Activated T-helper 1 cell treated with Interleukin-2 at 50 U/mL for 16 hours (primary cell): Measurements from ENCODE around the gene MTRF1L.

ENCODE experiments used
- DNase-seq: peaks from one replicate; pipeline ENCODE4 v3.0.0-alpha.2; 2020; ENCODE audit warnings: low read depth

Gene MTRF1L

GRCh38 chr6:153002613-153003365, at the start of gene MTRF1L:
Gene MTRF1L (minus strand): TSS chr6:153002709. CDS start chr6:153002685, 24 bp downstream.
- peak; percentile 69 for DNase-seq

- DNase-seq: no peak
Observed at GRCh38 chr6:153051801-153052200, 49.3 kb upstream of the MTRF1L start.

DNA sequence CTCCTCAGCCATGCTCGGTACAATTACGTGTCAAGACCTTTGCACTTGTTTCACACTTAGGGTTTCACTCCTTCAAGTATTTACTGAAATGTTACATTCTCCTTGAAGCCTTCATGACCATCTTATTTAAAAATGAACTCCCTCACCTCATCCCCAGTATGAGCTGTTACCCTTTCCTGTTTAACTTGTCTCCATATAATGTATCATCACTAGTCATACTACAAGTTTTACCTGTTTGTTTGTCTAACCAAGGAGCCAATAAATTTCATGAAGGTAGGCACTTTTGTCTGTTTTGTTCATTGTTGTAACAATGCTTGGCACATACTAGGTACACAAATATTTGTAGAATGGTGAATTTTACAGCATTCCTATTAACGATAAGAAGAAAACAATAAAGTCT, 46.1 kb upstream of the MTRF1L start:
- DNase-seq: no peak

GRCh38 chr6:153047386-153047785, 44.9 kb upstream of the MTRF1L start:
- DNase-seq: no peak

GRCh38 chr6:153045271-153045670, 42.8 kb upstream of the MTRF1L start:
- DNase-seq: no peak

GRCh38 chr6:153044295-153044694, 41.8 kb upstream of the MTRF1L start:
- no peak for DNase-seq

DNA sequence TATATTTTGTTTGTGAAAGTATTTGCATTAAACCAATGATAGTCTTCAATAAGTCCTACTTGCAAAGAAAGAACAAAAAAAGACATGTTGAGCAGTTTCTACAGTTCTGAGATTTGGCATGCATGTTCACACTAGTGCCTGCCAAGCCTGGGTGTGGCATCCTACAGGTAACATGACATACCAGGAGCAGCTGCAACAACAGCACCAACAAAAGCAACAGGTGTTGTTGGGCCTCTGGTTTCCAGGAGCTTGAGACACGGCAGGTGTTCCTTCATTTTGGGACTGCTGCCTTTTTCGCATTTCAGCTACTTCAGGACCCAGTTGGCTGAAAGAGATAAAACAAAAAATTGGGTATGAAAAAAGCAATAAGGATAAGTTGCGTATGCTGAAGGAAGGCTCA, 41.2 kb upstream of the MTRF1L start:
- no peak for DNase-seq

DNA sequence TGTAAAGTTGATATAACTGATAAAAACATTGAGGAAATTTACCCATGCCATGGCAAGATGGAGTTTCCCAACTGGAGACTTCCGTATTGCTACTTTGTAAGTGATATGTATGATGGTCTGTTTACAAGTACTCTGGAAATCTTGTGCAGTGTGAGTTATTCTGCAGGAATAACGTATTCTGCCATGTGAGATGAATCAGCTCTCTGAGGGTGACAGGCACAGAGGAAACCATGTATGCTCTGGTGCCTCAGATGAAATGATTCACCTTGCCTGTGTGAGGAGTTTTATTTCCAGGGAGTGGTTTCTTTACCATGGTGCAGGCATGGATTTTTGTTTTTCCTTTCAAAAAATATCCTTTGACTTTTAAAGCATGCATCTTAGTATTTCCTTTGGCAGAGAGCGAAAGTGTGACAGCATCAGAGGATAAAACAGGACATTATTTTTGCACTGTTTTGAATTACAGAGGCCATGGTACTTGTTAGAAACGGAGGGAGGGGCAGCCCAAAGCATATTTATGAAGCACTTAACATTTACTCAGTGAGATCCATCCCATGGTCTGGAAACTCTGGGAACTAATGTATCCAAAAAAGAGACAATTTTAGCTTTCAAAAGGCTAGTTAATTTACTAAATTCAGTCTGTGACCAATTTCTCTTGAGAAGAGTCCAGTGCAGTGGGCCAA, 36.0 kb upstream of the MTRF1L start:
- DNase-seq: no peak

DNA sequence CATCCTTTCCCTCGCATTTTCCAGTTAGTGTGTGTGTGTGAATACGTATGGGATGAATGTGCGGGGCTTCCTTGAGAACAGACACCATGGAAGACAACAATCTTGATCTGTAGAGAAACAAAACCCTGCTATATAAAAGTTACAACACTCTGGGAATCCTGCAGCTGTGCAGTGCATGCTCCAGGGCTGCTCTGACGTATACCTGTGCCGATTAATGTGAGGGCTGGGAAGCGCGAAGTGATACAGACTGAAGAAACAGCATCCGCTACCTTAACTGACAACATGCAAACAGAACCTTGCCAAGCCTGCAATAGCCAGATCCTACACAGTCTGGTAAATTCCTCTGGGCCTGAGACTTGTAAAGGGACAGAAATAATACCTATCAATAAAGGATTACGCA, 31.6 kb upstream of the MTRF1L start:
- DNase-seq: no peak

GRCh38 chr6:153032255-153032882, 29.9 kb upstream of the MTRF1L start:
- DNase-seq: no peak

DNA sequence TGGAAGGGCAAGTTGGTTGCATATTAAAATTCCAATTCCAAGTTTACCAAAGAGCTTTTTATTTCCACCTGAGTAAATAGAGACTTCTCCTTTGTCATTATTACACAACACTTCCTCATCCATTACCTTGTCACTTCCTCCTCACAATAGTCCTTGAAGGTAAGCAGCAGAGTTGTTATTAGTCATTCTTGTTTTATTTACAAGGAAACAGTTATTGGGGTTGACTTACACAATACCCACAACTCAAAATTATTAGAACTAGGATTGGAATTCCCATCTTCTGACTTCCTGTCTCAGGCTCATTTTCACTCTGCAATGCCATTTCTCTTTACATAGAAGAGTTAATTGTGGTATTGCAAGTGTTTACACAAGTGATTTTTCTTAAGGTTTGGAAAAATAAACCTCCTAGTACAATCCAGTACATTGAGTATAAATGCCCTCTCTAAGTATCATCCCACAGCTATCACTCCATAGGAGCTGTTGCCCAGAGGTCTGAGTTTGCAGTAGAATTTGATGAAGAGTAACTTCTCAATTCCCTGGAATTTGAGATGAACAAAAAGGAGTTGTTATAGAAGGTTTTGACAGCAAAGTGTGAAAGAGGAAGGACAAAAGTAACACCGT, 28.9 kb upstream of the MTRF1L start:
- no peak for DNase-seq

DNA sequence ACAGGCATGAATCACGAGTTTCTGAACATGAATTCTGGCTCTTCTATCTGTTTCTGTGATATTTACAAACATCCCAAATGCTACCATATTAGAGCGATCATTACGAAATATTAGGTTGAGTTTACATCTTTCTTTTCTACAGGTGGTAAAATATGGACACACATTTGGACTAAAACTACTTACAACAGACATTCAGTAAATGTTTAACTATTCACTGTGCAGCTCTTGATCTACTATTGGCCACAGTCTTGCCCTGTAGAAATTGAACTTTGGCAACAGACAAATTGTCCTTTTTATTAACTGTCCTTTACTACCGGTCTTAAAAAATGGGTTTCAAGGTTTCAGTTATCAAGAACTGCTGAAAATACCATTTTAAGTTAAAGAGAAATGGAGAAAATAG, 26.5 kb upstream of the MTRF1L start:
- no peak for DNase-seq

DNA sequence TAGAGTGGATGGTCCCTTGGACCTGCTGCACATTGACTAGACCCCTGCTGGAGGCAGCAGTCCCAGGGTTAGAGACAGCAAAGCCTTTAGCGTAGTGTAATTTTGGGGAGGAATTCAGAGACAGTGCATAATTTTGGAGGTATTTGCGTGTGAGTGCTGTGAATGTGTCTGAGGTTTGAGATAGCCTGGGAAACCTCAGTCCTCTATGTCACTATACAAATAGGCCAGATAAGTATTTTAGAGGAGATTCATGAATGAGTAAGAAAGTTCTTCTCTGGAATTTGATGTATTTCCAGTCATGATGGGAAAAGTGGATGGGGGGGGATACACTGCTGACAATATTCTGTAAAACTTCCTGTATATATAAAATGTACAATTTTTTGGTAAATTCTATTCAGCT, 25.8 kb upstream of the MTRF1L start:
- no peak for DNase-seq

- DNase-seq: no peak
Observed at GRCh38 chr6:153027480-153027879, 25.0 kb upstream of the MTRF1L start.

DNA sequence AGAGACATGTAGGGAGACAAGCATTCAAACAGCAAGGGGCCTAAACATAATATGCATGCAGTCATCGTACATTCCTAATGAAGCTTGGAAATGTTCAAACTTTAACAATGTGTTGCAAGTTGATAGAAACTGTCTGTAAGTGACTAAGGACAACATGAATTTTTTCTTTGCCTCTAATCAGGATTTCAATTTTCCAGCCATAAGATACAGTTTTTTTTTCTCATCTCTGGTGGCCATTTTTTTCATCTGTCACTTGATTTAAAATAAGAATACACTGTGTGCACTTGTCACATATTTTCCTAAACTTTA, 22.2 kb upstream of the MTRF1L start:
- DNase-seq: no peak

GRCh38 chr6:153023977-153024708, 21.6 kb upstream of the MTRF1L start:
- DNase-seq: no peak

DNA sequence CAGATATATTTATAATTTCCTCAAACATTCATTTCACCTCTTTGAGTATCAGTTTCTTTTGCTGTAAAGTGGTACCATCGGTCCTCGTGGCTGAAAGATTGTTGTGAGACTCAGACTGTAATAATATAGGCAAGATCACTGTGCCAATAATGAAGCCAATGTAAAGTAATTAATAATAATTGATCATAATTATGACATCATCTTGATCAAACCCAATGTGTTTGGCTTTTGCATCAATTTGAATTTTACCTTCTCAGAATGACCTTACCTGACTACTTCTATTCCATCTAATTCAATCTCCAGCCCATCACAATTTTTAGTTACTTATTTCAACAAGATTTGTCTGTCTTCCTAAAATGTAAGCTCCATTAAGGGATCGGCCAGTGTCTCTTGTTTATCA, 15.8 kb upstream of the MTRF1L start:
- no peak for DNase-seq

DNA sequence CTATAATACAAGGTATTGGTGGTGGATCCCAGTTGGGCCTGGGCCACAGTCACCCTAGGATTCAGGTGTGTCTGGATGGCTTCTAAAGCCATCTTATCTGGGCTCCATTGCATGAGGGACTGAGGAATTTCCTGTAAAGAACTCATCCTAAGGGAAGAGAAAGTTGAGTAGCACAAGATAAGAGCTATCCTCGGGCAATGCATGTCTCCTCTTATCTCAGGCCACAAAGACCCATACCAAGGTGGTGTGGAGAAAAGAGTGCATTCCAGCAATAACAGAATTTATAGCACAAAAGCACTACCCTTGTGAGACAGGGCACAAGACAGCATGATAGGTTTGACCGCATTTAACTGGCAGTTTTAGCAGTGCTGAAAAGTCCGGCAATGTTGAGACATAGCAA, 14.3 kb upstream of the MTRF1L start:
- DNase-seq: no peak

DNA sequence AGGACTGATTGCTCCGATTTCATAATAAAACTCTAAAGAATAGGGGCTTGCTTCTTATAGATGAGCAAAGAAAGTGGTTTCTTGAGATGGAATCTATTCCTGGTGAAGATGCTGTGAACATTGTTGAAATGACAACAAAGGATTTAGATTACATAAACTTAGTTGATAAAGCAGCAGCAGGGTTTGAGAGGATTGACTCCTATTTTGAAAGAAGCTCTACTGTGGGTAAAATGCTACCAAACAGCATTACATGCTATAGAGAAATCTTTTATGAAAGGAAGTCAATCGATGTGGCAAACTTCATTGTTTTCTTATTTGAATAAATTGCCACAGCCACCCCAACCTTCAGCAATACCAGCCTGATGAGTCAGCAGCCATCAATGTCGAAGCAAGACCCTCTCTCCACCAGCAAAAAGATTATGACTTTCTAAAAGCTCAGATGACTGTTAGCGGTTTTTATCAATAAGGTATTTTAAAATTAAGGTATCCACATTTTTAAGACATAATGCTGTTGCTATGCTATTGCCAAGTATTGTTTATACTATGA, 12.7 kb upstream of the MTRF1L start:
- DNase-seq: no peak

- DNase-seq: no peak
Observed at GRCh38 chr6:153013438-153013837, 10.9 kb upstream of the MTRF1L start.

DNA sequence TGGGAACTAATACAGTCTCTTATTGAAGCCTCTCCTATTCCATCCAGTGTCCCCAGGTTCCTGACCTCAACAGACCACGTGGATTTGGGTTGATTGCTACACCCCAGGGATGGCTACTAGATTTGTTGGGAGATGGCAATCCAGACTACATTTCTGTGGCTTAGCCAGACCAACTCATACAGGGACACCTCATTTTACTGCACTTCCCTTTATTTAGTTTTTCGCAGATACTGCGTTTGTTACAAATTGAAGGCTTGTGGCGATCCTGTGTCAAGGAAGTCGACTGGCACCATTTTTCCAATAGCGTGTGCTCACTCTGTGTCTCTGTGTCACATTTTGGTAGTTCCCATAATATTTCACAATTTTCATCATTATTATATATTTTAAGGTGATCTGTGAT, 10.3 kb upstream of the MTRF1L start:
- DNase-seq: no peak

DNA sequence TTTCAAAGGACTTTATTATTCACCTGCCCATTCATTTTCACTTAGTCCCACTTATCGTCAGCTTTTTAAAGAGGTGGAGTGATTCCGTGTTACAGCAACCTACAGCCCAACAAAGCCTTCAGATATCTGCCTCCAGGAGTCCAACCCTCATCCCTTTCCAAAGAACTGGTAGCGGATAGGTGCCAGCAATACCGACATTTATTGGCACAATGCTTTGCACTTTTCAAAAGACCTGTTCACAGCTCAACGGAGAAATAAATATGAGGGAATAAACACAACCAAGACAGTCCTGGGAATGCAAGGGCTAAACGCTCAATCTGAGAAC, 819 bp upstream of the MTRF1L start:
- DNase-seq: no peak
